8988T (cell line): ENCODE results near the gene ZNF695.

Experiments
- DNase-seq: peaks from one replicate; pipeline ENCODE4 v3.0.0; 2011

ZNF695 gene

DNA sequence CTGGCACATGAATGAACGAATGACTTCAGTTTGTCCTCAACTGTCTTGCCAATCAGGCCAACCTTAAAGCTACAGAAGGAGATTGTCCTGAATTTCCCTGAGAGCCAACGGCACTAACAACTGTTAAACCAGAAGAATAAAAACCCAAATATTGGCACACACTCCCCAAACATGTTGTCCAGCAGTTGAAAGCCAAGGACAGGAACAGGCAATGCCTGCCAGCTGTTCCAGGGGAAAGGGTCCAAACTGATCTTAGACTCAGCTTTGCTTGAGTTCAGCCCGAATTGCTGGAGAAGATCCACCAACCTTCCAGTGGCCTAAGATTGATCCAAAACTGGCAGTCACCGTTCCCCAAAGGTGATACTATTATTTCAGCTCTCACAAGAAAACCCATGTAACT lies 53.7 kb downstream of the ZNF695 start:
- DNase-seq: no peak

DNA sequence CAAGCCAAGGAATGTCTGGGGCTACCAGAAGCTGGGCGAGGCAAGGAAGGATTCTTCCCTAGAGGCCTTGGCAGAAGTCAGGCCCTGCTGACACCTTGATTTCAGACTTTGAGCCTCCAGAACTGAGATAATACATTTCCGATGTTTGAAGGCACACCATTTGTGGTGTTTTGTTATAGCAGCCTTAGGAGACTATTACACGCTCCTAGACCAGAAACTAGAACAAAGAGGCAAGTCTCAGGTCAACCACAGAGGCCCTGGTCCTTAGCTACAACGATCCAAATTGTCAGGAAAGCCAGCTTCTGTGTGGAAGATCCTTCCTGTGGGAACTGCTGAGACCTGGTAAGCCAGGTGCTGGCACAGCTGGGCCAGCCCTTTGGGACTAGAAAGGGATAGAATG lies 56.4 kb downstream of the ZNF695 start:
- no peak for DNase-seq

DNA sequence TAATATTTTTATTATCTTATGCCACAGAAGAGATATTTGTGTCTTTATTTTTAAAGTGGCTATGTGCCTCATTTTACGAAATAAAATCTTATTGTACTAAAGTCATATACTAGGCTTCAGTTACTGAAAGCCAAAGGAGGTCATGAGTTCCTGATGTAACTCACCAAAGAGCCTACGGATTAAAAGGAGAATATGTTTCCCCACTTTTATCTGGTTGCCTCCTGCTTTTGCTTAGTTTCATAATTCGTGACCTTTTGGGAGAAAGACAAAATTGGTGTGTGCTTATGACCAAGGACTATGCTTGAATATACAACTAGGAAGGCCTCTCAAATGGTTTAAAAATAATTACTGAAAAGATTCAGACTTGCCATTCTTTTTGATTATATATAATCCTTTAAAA lies 57.9 kb downstream of the ZNF695 start:
- DNase-seq: no peak

GRCh38 chr1:246947255-246947654 lies 60.6 kb downstream of the ZNF695 start:
- no peak for DNase-seq

- no peak for DNase-seq
Observed at GRCh38 chr1:246946366-246946765, 61.5 kb downstream of the ZNF695 start.
